Psoas muscle (tissue), 8 donors: ENCODE results near the gene AOAH. TPM values are rescaled to one million over a fixed set of nuclear protein-coding genes. Genes with fewer than 3 reads are reported as not detected.

Experiments used
- ATAC-seq, 4 donors: fragments of 200-7000 bp; cut with Tn5 transposase; one replicate each; pipeline ENCODE4 v1.9.1; 2020; ENCODE audit warnings: moderate library complexity in 3 of 4, mild to moderate bottlenecking in 2 of 4
- DNase-seq, 2 donors: peaks; one replicate each; pipeline ENCODE4 v3.0.0-alpha.2; 2020
- H3K27ac ChIP-seq: fragments of 200-600 bp; one replicate; pipeline ENCODE4 v1.8.0; 2022
- H3K27me3 ChIP-seq, 3 donors: fragments of 200-600 bp in 1 of 3; one replicate each; pipeline versions ENCODE4 v1.6.1 to v1.8.0; 2013 to 2022; ENCODE audit warnings: low read length in 2 of 3, mild to moderate bottlenecking in 2 of 3, moderate library complexity in 1 of 3; ENCODE audit not compliant: insufficient read depth in 3 of 3
- H3K36me3 ChIP-seq, 2 donors: fragments of 200-600 bp in 1 of 2; one replicate each; pipeline versions ENCODE4 v1.6.1 to v1.8.0; 2013 to 2022; ENCODE audit warnings: low read depth in 1 of 2, mild to moderate bottlenecking in 1 of 2, moderate library complexity in 1 of 2; ENCODE audit not compliant: insufficient read depth in 1 of 2
- H3K4me1 ChIP-seq: fragments of 200-600 bp; one replicate; pipeline ENCODE4 v1.8.0; 2022
- H3K4me3 ChIP-seq: fragments of 200-600 bp; one replicate; pipeline ENCODE4 v1.8.0; 2022; ENCODE audit warnings: mild to moderate bottlenecking
- H3K9me3 ChIP-seq: fragments of 200-600 bp; one replicate; pipeline ENCODE4 v1.8.0; 2022
- CTCF ChIP-seq: fragments of 200-600 bp; IDR thresholded peaks from one replicate; pipeline ENCODE4 v1.8.0; 2022; ENCODE audit warnings: antibody characterized with exemption
- WGBS, 3 donors: extraction: QIAGEN DNeasy Blood & Tissue Kit; methylation state at CpG; one replicate each; pipeline versions ENCODE4 v1.1.6 to v1.1.7; 2013; 5-methylcytosine and 5-hydroxymethylcytosine counted together
- intact Hi-C, 2 donors: fragments of 100-400 bp; cut with DNase I; formaldehyde crosslinking; loops; one replicate each; pipeline versions ENCODE4 v1.11.0 to v1.14.2; 2022
- polyA plus RNA-seq, 3 donors: library from polyadenylated mRNA; stranded (reverse); fragments of 200-250 nt; gene quantifications; one replicate each; pipeline ENCODE4 v1.2.3, GENCODE V29; 2013
- total RNA-seq, 4 donors: library from RNA; stranded (reverse); fragmentation: NEBNext Ultra II Directional in 2 of 4; extraction: Animal tissue kit (Norgen Biotek cat#: 25700) in 2 of 4; gene quantifications; one replicate each; pipeline versions ENCODE4 v1.2.1 to v1.2.4, GENCODE V29; 2021 to 2023
- donor health status: healthy with polysubstance abuse.
- donor health status: DM: no; HTN: no; CAD: no; lungs with moderate emphysema.
- donor health status: Bipolar disorder and iron deficiency.
- donor health status: healthy.
- donor health status: DM: yes; HTN: yes; CAD: no.
- donor health status: DM: no; HTN: no; CAD: no.
- donor health status: DM: no; HTN: no; CAD: no.
- donor health status: DM: yes; HTN: yes; CAD: no.

Gene AOAH
- total and polyA plus RNA-seq, 7 donors: 0.04 to 2.1 (median 0.83) TPM

- DNase-seq (no peak), ATAC-seq (no peak)
- 80 to 96% (median 91%) methylated on average over 2 of the region's 2 CpGs for WGBS, 3 donors
- Histone ChIP-seq H3K36me3 (no peaks in the 10 kb centered on the region), H3K4me3 (no peak overlapping the region), H3K27me3 (peaks cover 0 to 3% (median 0%) of the 10 kb centered on the region in 3 donors), H3K4me1 (no peaks in the 10 kb centered on the region), H3K27ac (no peak overlapping the region), H3K9me3 (no peaks in the 10 kb centered on the region)
- no peak for TF ChIP-seq CTCF
- intact Hi-C loops: loop anchor here in 1 of 2 donors (10.0 kb wide), 1 partner anchor 183 kb away; no protein-coding TSS in a partner anchor
Measured at GRCh38 chr7:36677769-36678437, 46.4 kb downstream of the AOAH start.

GRCh38 chr7:36673703-36674102 is 50.6 kb downstream of the AOAH start:
- H3K9me3 ChIP-seq: no peaks in the 10 kb centered on the region
- H3K36me3 ChIP-seq: no peaks in the 10 kb centered on the region
- no peak overlapping the region for H3K4me3 ChIP-seq
- ATAC-seq: no peak
- H3K27me3 ChIP-seq: peaks cover 0 to 3% (median 0%) of the 10 kb centered on the region in 3 donors
- no peak for DNase-seq
- intact Hi-C loops: loop anchor here in 1 of 2 donors (10.0 kb wide), 1 partner anchor 179 kb away; no protein-coding TSS in a partner anchor
- TF ChIP-seq CTCF: no peak
- no peaks in the 10 kb centered on the region for H3K4me1 ChIP-seq
- 86 to 92% (median 88%) methylated on average over 6 of the region's 6 CpGs for WGBS, 3 donors
- no peak overlapping the region for H3K27ac ChIP-seq

- Histone ChIP-seq H3K36me3 (no peaks in the 10 kb centered on the region), H3K27ac (no peak overlapping the region), H3K4me3 (no peak overlapping the region), H3K9me3 (no peaks in the 10 kb centered on the region), H3K4me1 (no peaks in the 10 kb centered on the region), H3K27me3 (peaks cover 0 to 3% (median 0%) of the 10 kb centered on the region in 3 donors)
- ATAC-seq (no peak), DNase-seq (no peak)
- TF ChIP-seq CTCF: no peak
- intact Hi-C loops: loop anchor here in 1 of 2 donors (10.0 kb wide), 1 partner anchor 177 kb away; no protein-coding TSS in a partner anchor
- WGBS, 3 donors: 81 to 84% (median 82%) methylated on average over 6 of the region's 6 CpGs
Measured at GRCh38 chr7:36671432-36671829, 52.9 kb downstream of the AOAH start.

GRCh38 chr7:36670585-36671431 is 53.5 kb downstream of the AOAH start:
- peak; percentile 60 for TF ChIP-seq CTCF
- WGBS, 3 donors: 84 to 86% (median 86%) methylated on average over 17 of the region's 17 CpGs
- no peaks in the 10 kb centered on the region for H3K9me3 ChIP-seq
- peaks cover 0 to 3% (median 0%) of the 10 kb centered on the region in 3 donors for H3K27me3 ChIP-seq
- ATAC-seq (peak in 2 of 4 donors; percentile 43 to 47), DNase-seq (peak in 1 of 2 donors; percentile 56)
- H3K4me1 ChIP-seq: no peaks in the 10 kb centered on the region
- intact Hi-C loops: loop anchor here in 1 of 2 donors (10.0 kb wide), 1 partner anchor 176 kb away; no protein-coding TSS in a partner anchor
- no peak overlapping the region for H3K27ac ChIP-seq
- H3K36me3 ChIP-seq: no peaks in the 10 kb centered on the region
- H3K4me3 ChIP-seq: no peak overlapping the region
